Small intestine (tissue), 7 donors: ENCODE measurements around the gene MSLN. TPM values are rescaled to one million over a fixed set of nuclear protein-coding genes. Genes with fewer than 3 reads are reported as not detected.

ENCODE experiments used
- DNase-seq, 2 donors: peaks; one replicate each; pipeline versions ENCODE4 v3.0.0 to v3.0.0-alpha.2; 2013
- FAIRE-seq: peaks from 2 replicates; lab custom pipeline; 2012; peaks lifted over from hg19 to GRCh38; lab: Jason Lieb, UNC
- H3K27ac ChIP-seq, 3 donors: one replicate each; pipeline ENCODE4 v1.5.1; 2013; ENCODE audit warnings: low read length in 2 of 3, mild to moderate bottlenecking in 2 of 3, control low read depth in 1 of 3, inconsistent platforms in 1 of 3, low read depth in 1 of 3, moderate library complexity in 1 of 3
- H3K27me3 ChIP-seq, 3 donors: one replicate each; pipeline ENCODE4 v1.6.1; 2013; ENCODE audit warnings: low read length in 3 of 3, inconsistent platforms in 1 of 3; ENCODE audit not compliant: control insufficient read depth in 3 of 3, insufficient read depth in 3 of 3
- H3K36me3 ChIP-seq, 3 donors: one replicate each; pipeline ENCODE4 v1.6.1; 2013; ENCODE audit warnings: low read length in 3 of 3, inconsistent platforms in 1 of 3, low read depth in 1 of 3, mild to moderate bottlenecking in 1 of 3, moderate library complexity in 1 of 3; ENCODE audit not compliant: control insufficient read depth in 3 of 3, insufficient read depth in 2 of 3
- H3K4me1 ChIP-seq, 3 donors: one replicate each; pipeline ENCODE4 v1.6.1; 2013; ENCODE audit warnings: low read length in 2 of 3, inconsistent platforms in 1 of 3, low read depth in 1 of 3, mild to moderate bottlenecking in 1 of 3, moderate library complexity in 1 of 3; ENCODE audit not compliant: control insufficient read depth in 3 of 3, insufficient read depth in 2 of 3
- H3K4me3 ChIP-seq, 3 donors: one replicate each; pipeline ENCODE4 v1.5.1; 2013; ENCODE audit warnings: low read length in 3 of 3, control low read depth in 1 of 3, inconsistent platforms in 1 of 3, low read depth in 1 of 3, mild to moderate bottlenecking in 1 of 3, moderate library complexity in 1 of 3
- H3K9me3 ChIP-seq, 2 donors: one replicate each; pipeline ENCODE4 v1.6.1; 2013; ENCODE audit warnings: low read depth in 1 of 2, low read length in 1 of 2; ENCODE audit not compliant: control insufficient read depth in 2 of 2, insufficient read depth in 1 of 2
- WGBS, 3 donors: extraction: QIAGEN DNeasy Blood & Tissue Kit; methylation state at CpG; one replicate each; pipeline ENCODE4 v1.1.7; 2013; 5-methylcytosine and 5-hydroxymethylcytosine counted together
- polyA plus RNA-seq, 4 donors: library from polyadenylated mRNA; stranded (reverse) in 3 of 4; unstranded in 1 of 4; fragments of 200-250 nt in 3 of 4; fragments of 120-200 nt in 1 of 4; gene quantifications; one replicate each; pipeline versions ENCODE4 v1.2.1 to v1.2.3, GENCODE V29; 2013
- donor health status: healthy with polysubstance abuse.
- donor health status: control.
- donor health status: control.
- donor health status: Bipolar disorder and iron deficiency.
- donor health status: healthy.

MSLN gene
- polyA plus RNA-seq, 4 donors = 1.3 to 29.7 (median 4.5) TPM

- Histone ChIP-seq H3K27ac (no peak overlapping the region), H3K4me1 (peaks cover 9 to 43% (median 12%) of the 10 kb centered on the region in 3 donors)
- DNase-seq = no peak
Measured at GRCh38 chr16:715477-716199, 44.9 kb upstream of the MSLN start.

DNA sequence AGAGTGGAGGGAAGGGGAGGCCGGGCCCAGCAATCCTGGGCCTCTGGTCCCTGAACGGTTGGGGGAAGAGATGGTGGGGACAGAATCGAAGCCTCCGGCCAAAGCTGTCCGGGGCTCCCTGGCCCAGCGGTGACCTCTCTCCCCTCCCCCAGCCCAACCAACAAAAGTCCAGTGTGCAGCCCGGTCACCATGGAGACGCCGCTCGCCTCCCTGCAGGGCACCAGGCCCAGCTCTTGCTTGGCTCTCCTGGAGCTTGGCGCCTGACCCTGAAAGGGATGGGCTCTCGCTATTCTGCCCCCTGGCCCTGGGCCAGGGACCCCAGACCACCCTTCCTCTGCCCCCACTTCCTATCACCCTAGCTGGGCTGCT, 44.4 kb upstream of the MSLN start:
- DNase-seq = no peak
- Histone ChIP-seq H3K27me3 (peaks cover 0 to 32% (median 3%) of the 10 kb centered on the region in 3 donors), H3K36me3 (no peaks in the 10 kb centered on the region), H3K4me1 (peaks cover 9 to 39% (median 12%) of the 10 kb centered on the region in 3 donors), H3K27ac (no peak overlapping the region), H3K9me3 (no peaks in the 10 kb centered on the region), H3K4me3 (peak overlapping the region in 1 of 3 donors; percentile 13)
- 10 to 21% (median 19%) methylated on average over 8 to 12 of the region's 12 CpGs for WGBS, 3 donors
- no peak for FAIRE-seq

More at GRCh38 chr16:715477-716199, 44.9 kb upstream of the MSLN start:
- H3K36me3 ChIP-seq = no peaks in the 10 kb centered on the region
- H3K27me3 ChIP-seq = peaks cover 2 to 37% (median 3%) of the 10 kb centered on the region in 3 donors
- peak overlapping the region; percentile 13 to 61 (median 51) for H3K4me3 ChIP-seq
- FAIRE-seq = no peak
- 1 to 3% (median 2%) methylated on average over 31 to 74 of the region's 74 CpGs for WGBS, 3 donors
- no peaks in the 10 kb centered on the region for H3K9me3 ChIP-seq

DNA sequence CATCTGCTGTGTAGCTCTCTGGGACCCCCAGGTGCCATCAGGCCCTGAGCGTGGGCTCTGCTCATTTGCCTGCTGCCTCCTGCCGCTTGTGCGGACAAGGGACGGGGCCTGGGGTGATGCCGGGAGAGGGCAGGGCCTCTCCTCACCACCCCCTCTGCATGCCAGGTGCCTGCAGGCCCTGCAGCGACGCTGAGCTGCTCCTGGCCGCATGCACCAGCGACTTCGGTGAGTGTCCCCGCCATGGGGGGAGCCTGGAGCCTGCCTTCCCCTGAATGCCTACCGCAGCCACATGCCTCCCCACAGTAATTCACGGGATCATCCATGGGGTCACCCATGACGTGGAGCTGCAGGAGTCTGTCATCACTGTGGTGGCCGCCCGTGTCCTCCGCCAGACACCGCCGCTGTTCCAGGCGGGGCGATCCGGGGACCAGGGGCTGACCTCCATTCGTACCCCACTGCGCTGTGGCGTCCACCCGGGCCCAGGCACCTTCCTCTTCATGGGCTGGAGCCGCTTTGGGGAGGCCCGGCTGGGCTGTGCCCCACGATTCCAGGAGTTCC, 43.7 kb upstream of the MSLN start:
- Histone ChIP-seq H3K36me3 (peaks cover 0 to 2% (median 0%) of the 10 kb centered on the region in 3 donors), H3K27ac (no peak overlapping the region), H3K4me1 (peaks cover 9 to 36% (median 12%) of the 10 kb centered on the region in 3 donors), H3K4me3 (no peak overlapping the region), H3K9me3 (peaks cover 3 to 4% of the 10 kb centered on the region in 2 donors), H3K27me3 (peaks cover 0 to 27% (median 3%) of the 10 kb centered on the region in 3 donors)
- WGBS, 3 donors = 82 to 88% (median 84%) methylated on average over 26 to 29 of the region's 29 CpGs
- no peak for FAIRE-seq
- no peak for DNase-seq

GRCh38 chr16:717450-718245, 42.9 kb upstream of the MSLN start:
- Histone ChIP-seq H3K9me3 (peaks cover 3 to 8% of the 10 kb centered on the region in 2 donors), H3K4me1 (peaks cover 9 to 38% (median 12%) of the 10 kb centered on the region in 3 donors), H3K27me3 (peaks cover 0 to 27% (median 3%) of the 10 kb centered on the region in 3 donors), H3K4me3 (no peak overlapping the region), H3K27ac (no peak overlapping the region), H3K36me3 (peaks cover 0 to 10% (median 0%) of the 10 kb centered on the region in 3 donors)
- DNase-seq (no peak), FAIRE-seq (no peak)
- 66 to 75% (median 72%) methylated on average over 24 to 32 of the region's 32 CpGs for WGBS, 3 donors

GRCh38 chr16:718389-718788, 42.1 kb upstream of the MSLN start:
- DNase-seq (no peak), FAIRE-seq (no peak)
- WGBS, 3 donors = 75 to 91% (median 77%) methylated on average over 9 of the region's 9 CpGs
- H3K36me3 ChIP-seq = peaks cover 0 to 18% (median 0%) of the 10 kb centered on the region in 3 donors
- no peak overlapping the region for H3K27ac ChIP-seq
- H3K27me3 ChIP-seq = peaks cover 0 to 27% (median 3%) of the 10 kb centered on the region in 3 donors
- H3K9me3 ChIP-seq = peaks cover 3 to 8% of the 10 kb centered on the region in 2 donors
- H3K4me3 ChIP-seq = no peak overlapping the region
- H3K4me1 ChIP-seq = peaks cover 9 to 38% (median 12%) of the 10 kb centered on the region in 3 donors

GRCh38 chr16:718922-719321, 41.6 kb upstream of the MSLN start:
- no peak overlapping the region for H3K4me3 ChIP-seq
- FAIRE-seq (no peak), DNase-seq (peak in 1 of 2 donors; percentile 63)
- peaks cover 9 to 38% (median 12%) of the 10 kb centered on the region in 3 donors for H3K4me1 ChIP-seq
- H3K36me3 ChIP-seq = peaks cover 0 to 22% (median 0%) of the 10 kb centered on the region in 3 donors
- H3K27ac ChIP-seq = no peak overlapping the region
- 26 to 65% (median 42%) methylated on average over 6 of the region's 6 CpGs for WGBS, 3 donors
- H3K9me3 ChIP-seq = peaks cover 3 to 8% of the 10 kb centered on the region in 2 donors
- peaks cover 0 to 22% (median 3%) of the 10 kb centered on the region in 3 donors for H3K27me3 ChIP-seq

DNA sequence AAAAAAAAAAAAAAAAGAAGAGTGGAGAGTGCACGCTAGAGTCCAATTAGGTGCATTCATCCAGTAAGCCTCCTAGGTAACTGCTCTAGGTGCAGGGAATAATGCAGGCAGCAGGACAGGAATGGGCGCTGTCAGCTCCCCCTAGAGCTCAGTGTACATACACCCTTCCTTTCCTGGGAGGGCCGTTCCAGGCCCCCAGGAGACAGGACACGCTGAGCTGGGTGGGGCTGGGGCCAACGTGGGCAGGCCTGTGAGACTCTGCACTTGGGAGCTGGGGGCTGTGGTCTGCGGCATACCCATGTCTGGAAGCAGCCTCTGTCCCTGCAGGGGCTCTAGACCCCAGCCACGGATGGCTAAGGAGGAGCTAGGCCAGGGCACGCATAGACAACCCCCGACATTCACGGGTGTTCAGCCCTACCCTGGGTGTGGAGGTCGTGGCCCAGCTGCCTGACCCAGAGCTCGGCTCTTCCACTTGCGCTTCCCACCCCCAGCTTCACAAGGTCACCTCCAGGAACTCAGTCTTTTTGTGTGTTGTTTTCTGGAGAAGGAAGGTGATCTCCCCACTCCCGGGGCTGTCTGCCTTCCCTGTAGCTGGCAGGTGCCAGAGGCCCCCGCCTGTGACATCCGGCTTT, 40.6 kb upstream of the MSLN start:
- peaks cover 6 to 33% (median 12%) of the 10 kb centered on the region in 3 donors for H3K4me1 ChIP-seq
- no peak for DNase-seq
- WGBS, 3 donors = 7 to 11% (median 8%) methylated on average over 15 to 16 of the region's 16 CpGs
- peaks cover 0 to 14% (median 2%) of the 10 kb centered on the region in 3 donors for H3K27me3 ChIP-seq
- peak overlapping the region in 2 of 3 donors; percentile 62 to 63 for H3K4me3 ChIP-seq
- no peak for FAIRE-seq
- peaks cover 0 to 22% (median 0%) of the 10 kb centered on the region in 3 donors for H3K36me3 ChIP-seq
- peak overlapping the region in 2 of 3 donors; percentile 41 to 77 for H3K27ac ChIP-seq
- peaks cover 3 to 8% of the 10 kb centered on the region in 2 donors for H3K9me3 ChIP-seq
